SK-N-SH (cell line): ENCODE data around the gene PCNX3. TPM values are rescaled to one million over a fixed set of nuclear protein-coding genes. Genes with fewer than 3 reads are reported as not detected.

Experiments
- CTCF ChIA-PET: fragments of 300-600, 350-600 bp; formaldehyde crosslinking; extraction: SDS; loops from one replicate; lab custom pipeline; 2021; lab: Yijun Ruan, JAX
- POLR2A ChIA-PET: fragments of 350-600 bp; sonication (Branson Sonifier 250); formaldehyde crosslinking; extraction: SDS; loops from one replicate; lab custom pipeline; 2020; ENCODE audit warnings: antibody characterized with exemption, inconsistent platforms; lab: Yijun Ruan, JAX
- DNase-seq: peaks from one replicate; pipeline ENCODE4 v3.0.0; 2012
- H2AFZ ChIP-seq: fragments of 200-600 bp; sonication (generic); 2 replicates; pipeline ENCODE4 v1.8.1; 2016; ENCODE audit warnings: antibody characterized with exemption, mild to moderate bottlenecking, low read depth
- H3F3A ChIP-seq: fragments of 200-600 bp; sonication (generic); replicated peaks from 2 replicates; pipeline ENCODE3; 2016; ENCODE audit warnings: antibody characterized with exemption, mild to moderate bottlenecking; ENCODE audit not compliant: insufficient read depth
- H3K27ac ChIP-seq, 2 experiments: fragments of 200-500 bp in 1 of 2; fragments of 200-600 bp in 1 of 2; sonication (Bioruptor generic) in 1 of 2; sonication (generic), shearing (Covaris generic) in 1 of 2; 2 replicates each; pipeline versions ENCODE4 v1.5.1 to v1.6.1; 2014 to 2016; ENCODE audit warnings: low read depth in 2 of 2, inconsistent platforms in 1 of 2, low read length in 1 of 2, mild to moderate bottlenecking in 1 of 2, mixed read lengths in 1 of 2
- H3K27me3 ChIP-seq: fragments of 200-600 bp; sonication (generic), shearing (Covaris generic); 2 replicates; pipeline ENCODE4 v1.6.1; 2016; ENCODE audit warnings: mixed run types; ENCODE audit not compliant: insufficient read depth
- H3K36me3 ChIP-seq, 2 experiments: fragments of 200-500 bp in 1 of 2; fragments of 200-600 bp in 1 of 2; sonication (Bioruptor generic) in 1 of 2; sonication (generic) in 1 of 2; replicated peaks in 1 of 2; 2 replicates each; pipeline versions ENCODE3 to v1.5.1; 2014 to 2016; ENCODE audit warnings: low read length in 1 of 2, mild to moderate bottlenecking in 1 of 2; ENCODE audit not compliant: insufficient read depth in 2 of 2, control insufficient read depth in 1 of 2
- H3K4me1 ChIP-seq, 2 experiments: fragments of 200-500 bp in 1 of 2; fragments of 200-600 bp in 1 of 2; sonication (Bioruptor generic) in 1 of 2; sonication (generic), shearing (Covaris generic) in 1 of 2; 2 replicates each; pipeline versions ENCODE4 v1.5.1 to v1.6.1; 2014 to 2016; ENCODE audit warnings: low read depth in 1 of 2, low read length in 1 of 2, mixed run types in 1 of 2; ENCODE audit not compliant: insufficient read depth in 2 of 2, control insufficient read depth in 1 of 2
- H3K4me2 ChIP-seq: fragments of 200-600 bp; sonication (generic), shearing (Covaris generic); 2 replicates; pipeline ENCODE4 v1.6.1; 2017; ENCODE audit warnings: mixed run types
- H3K4me3 ChIP-seq, 2 experiments: fragments of 200-500 bp in 1 of 2; fragments of 200-600 bp in 1 of 2; sonication (Bioruptor generic) in 1 of 2; sonication (generic), shearing (Covaris generic) in 1 of 2; 2 replicates each; pipeline versions ENCODE4 v1.5.1 to v1.8.1; 2014 to 2016; ENCODE audit warnings: low read depth in 2 of 2, inconsistent platforms in 1 of 2, low read length in 1 of 2, mild to moderate bottlenecking in 1 of 2, mixed read lengths in 1 of 2, moderate library complexity in 1 of 2
- H3K79me2 ChIP-seq: fragments of 200-600 bp; sonication (generic); 2 replicates; pipeline ENCODE4 v1.8.1; 2017; ENCODE audit warnings: mild to moderate bottlenecking; ENCODE audit not compliant: insufficient read depth
- H3K9ac ChIP-seq: fragments of 200-600 bp; sonication (generic); 2 replicates; pipeline ENCODE4 v1.6.1; 2017; ENCODE audit warnings: mixed run types
- H3K9me2 ChIP-seq: fragments of 200-600 bp; sonication (generic); 2 replicates; pipeline ENCODE4 v1.6.1; 2017; ENCODE audit warnings: mixed run types
- H3K9me3 ChIP-seq: fragments of 200-600 bp; sonication (generic); 2 replicates; pipeline ENCODE4 v1.6.1; 2017; ENCODE audit warnings: mixed run types, mild to moderate bottlenecking, moderate library complexity
- H4K20me1 ChIP-seq: fragments of 200-600 bp; sonication (generic); 2 replicates; pipeline ENCODE4 v1.6.1; 2017; ENCODE audit warnings: mild to moderate bottlenecking, mixed run types; ENCODE audit not compliant: insufficient read depth
- CHD2 ChIP-seq: fragments of 150-350 bp; IDR thresholded peaks from 2 replicates; pipeline ENCODE4 v1.6.1; 2018; ENCODE audit warnings: low read length; ENCODE audit not compliant: partially characterized antibody
- EP300 ChIP-seq, 2 experiments: IDR thresholded peaks; 2 replicates each; pipeline versions ENCODE4 v1.4.0 to v1.6.1; 2012; ENCODE audit warnings: borderline replicate concordance in 1 of 2, low read depth in 1 of 2, low read length in 1 of 2
- FOSL2 ChIP-seq: IDR thresholded peaks from 2 replicates; pipeline ENCODE4 v1.4.0; 2012; ENCODE audit warnings: low read depth, mild to moderate bottlenecking, moderate library complexity, borderline replicate concordance
- FOXM1 ChIP-seq: IDR thresholded peaks from 2 replicates; pipeline ENCODE4 v1.4.0; 2012; ENCODE audit warnings: low read depth, mild to moderate bottlenecking
- GABPA ChIP-seq: IDR thresholded peaks from 2 replicates; pipeline ENCODE4 v1.4.0; 2012; ENCODE audit warnings: low read depth, mild to moderate bottlenecking
- JUND ChIP-seq: IDR thresholded peaks from 2 replicates; pipeline ENCODE4 v1.4.0; 2012
- MAX ChIP-seq: IDR thresholded peaks from 2 replicates; pipeline ENCODE4 v1.4.0; 2012; ENCODE audit warnings: low read depth
- MEF2A ChIP-seq: IDR thresholded peaks from 2 replicates; pipeline ENCODE4 v1.4.0; 2012; ENCODE audit warnings: low read depth, borderline replicate concordance
- MXI1 ChIP-seq: IDR thresholded peaks from 2 replicates; pipeline ENCODE4 v1.6.1; 2012; ENCODE audit warnings: mild to moderate bottlenecking, low read depth, low read length, improper control_type of control experiment
- NFIC ChIP-seq: IDR thresholded peaks from 2 replicates; pipeline ENCODE4 v1.4.0; 2012; ENCODE audit warnings: borderline replicate concordance
- NRF1 ChIP-seq: IDR thresholded peaks from 2 replicates; pipeline ENCODE4 v1.6.1; 2012; ENCODE audit warnings: low read depth, mild to moderate bottlenecking, low read length
- POLR2AphosphoS5 ChIP-seq: IDR thresholded peaks from 2 replicates; pipeline ENCODE4 v1.6.1; 2012; ENCODE audit warnings: low read depth, low read length
- RAD21 ChIP-seq: IDR thresholded peaks from 2 replicates; pipeline ENCODE4 v1.6.1; 2012; ENCODE audit warnings: mild to moderate bottlenecking, low read length
- RFX5 ChIP-seq: IDR thresholded peaks from 2 replicates; pipeline ENCODE4 v1.6.1; 2012; ENCODE audit warnings: mild to moderate bottlenecking, improper control_type of control experiment, low read length
- RXRA ChIP-seq: IDR thresholded peaks from 2 replicates; pipeline ENCODE4 v1.4.0; 2012; ENCODE audit warnings: low read depth, mild to moderate bottlenecking, borderline replicate concordance
- TCF12 ChIP-seq: IDR thresholded peaks from 2 replicates; pipeline ENCODE4 v1.4.0; 2012
- USF1 ChIP-seq: IDR thresholded peaks from 2 replicates; pipeline ENCODE4 v1.4.0; 2012; ENCODE audit warnings: low read depth, borderline replicate concordance
- USF2 ChIP-seq: fragments of 150-350 bp; IDR thresholded peaks from 2 replicates; pipeline ENCODE4 v1.6.1; 2017; ENCODE audit warnings: antibody characterized with exemption, low read length, low read depth, borderline replicate concordance
- YY1 ChIP-seq: IDR thresholded peaks from 2 replicates; pipeline ENCODE4 v1.4.0; 2012; ENCODE audit warnings: low read depth, mild to moderate bottlenecking
- WGBS: methylation state at CpG from one replicate; pipeline ENCODE4 v1.1.6; 2017; ENCODE audit warnings: low lambda C conversion rate; 5-methylcytosine and 5-hydroxymethylcytosine counted together
- polyA plus RNA-seq, 3 experiments: library from polyadenylated mRNA; depleted of rRNA; stranded (reverse); fragments of >200 nt; gene quantifications; 2 replicates each; pipeline ENCODE4 v1.2.3, GENCODE V29; 2012
- TF ChIP-seq, protein P1 (sequence below): IDR thresholded peaks from 2 replicates; pipeline ENCODE4 v1.6.1; 2012; ENCODE audit warnings: mild to moderate bottlenecking, low read depth, low read length, moderate library complexity

Gene PCNX3
- polyA plus RNA-seq, 1 of the 3 experiments (the other 2 are of a cell fraction): 33.7 TPM

- ChIA-PET CTCF (interaction anchor here (1.4 kb wide), 1 partner anchor 51 kb away, joined by 3 read pairs; no protein-coding TSS in a partner anchor), POLR2A (interaction anchor here (1.6 kb wide), 1 partner anchor 9 kb away, joined by 5 read pairs; no protein-coding TSS in a partner anchor)
- H3K9ac ChIP-seq: no peak overlapping the region
- no peaks in the 10 kb centered on the region for H3K27me3 ChIP-seq
- no peak for DNase-seq
- H3K4me2 ChIP-seq: no peak overlapping the region
- H4K20me1 ChIP-seq: 0 out of 2 replicates have a peak, but pooled peaks cover 5% of the 10 kb centered on the region
- no peaks in the 10 kb centered on the region for H3K9me3 ChIP-seq
- no peaks in the 10 kb centered on the region for H3K9me2 ChIP-seq
- WGBS: 97% methylated on average over 22 of the region's 25 CpGs
- no peak overlapping the region for H2AFZ ChIP-seq
- no peaks in the 10 kb centered on the region for H3F3A ChIP-seq
- H3K36me3 ChIP-seq: peaks cover 16 to 89% of the 10 kb centered on the region in 2 experiments
- TF ChIP-seq MAX (no peak), YY1 (no peak), RXRA (no peak), USF1 (no peak), EP300 (IDR thresholded peaks at IDR 0.05; ENCODE audit: borderline replicate concordance in 1 of 2, low read depth in 1 of 2, low read length in 1 of 2) (no peak), USF2 (no peak), CHD2 (no peak), RAD21 (no peak)
- peaks cover 25% of the 10 kb centered on the region; the same call in 1 of the 2 replicates for H3K79me2 ChIP-seq
- no peak overlapping the region for H3K4me3 ChIP-seq
- H3K27ac ChIP-seq: no peak overlapping the region; a peak in 1 of 4 replicates
- H3K4me1 ChIP-seq: no peaks in the 10 kb centered on the region
Observed at GRCh38 chr11:65623852-65624616, 8.5 kb downstream of the PCNX3 start.

DNA sequence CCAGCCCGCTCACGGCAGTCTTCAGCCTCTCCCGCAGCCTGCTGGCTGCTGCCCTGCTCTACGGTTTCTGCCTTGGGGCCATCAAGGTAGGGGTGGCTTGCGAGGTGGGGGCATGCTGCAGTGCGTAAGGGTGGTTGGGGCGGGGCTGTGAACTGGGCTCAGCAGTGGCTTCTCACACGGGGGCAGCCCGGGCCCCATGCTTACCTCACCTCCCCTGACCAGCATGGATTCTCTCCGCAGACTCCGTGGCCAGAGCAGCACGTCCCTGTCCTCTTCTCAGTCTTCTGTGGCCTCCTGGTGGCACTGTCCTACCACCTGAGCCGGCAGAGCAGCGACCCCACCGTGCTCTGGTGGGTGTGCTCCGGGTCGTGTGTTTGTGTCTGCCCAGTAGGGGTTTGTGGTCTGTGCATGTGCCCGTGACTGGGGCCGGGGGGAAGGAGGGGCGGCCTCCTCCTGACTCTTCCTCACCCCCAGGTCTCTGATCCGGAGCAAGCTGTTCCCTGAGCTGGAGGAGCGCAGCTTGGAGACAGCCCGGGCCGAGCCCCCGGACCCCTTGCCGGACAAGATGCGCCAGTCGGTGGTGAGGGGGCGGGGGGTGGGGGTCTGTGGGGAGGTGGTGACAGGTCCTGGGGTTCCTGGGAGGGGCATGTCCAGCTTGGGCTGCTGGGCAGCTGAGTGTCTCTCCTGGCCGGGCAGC lies 9.5 kb downstream of the PCNX3 start:
- H3K9me3 ChIP-seq: no peaks in the 10 kb centered on the region
- ChIA-PET POLR2A (interaction anchor here (1.2 to 2.8 kb wide), 2 partner anchors 13 to 87 kb away, joined by 3 to 11 read pairs; partner anchors contain the start of genes KAT5 and SIPA1), CTCF (interaction anchor here (0.9 to 4.4 kb wide), 20 partner anchors 8 to 398 kb away, joined by 3 to 42 read pairs (median 6); partner anchors contain the start of genes KAT5, RELA and SIPA1)
- H4K20me1 ChIP-seq: no peaks in the 10 kb centered on the region
- no peak overlapping the region for H3K9ac ChIP-seq
- H3K79me2 ChIP-seq: peaks cover 15% of the 10 kb centered on the region; the same call in 1 of the 2 replicates
- H3F3A ChIP-seq: no peaks in the 10 kb centered on the region
- H3K4me2 ChIP-seq: no peak overlapping the region
- H3K27ac ChIP-seq: no peak overlapping the region
- no peak for DNase-seq
- H3K9me2 ChIP-seq: no peaks in the 10 kb centered on the region
- WGBS: 83% methylated on average over 13 of the region's 30 CpGs
- H3K4me1 ChIP-seq: no peaks in the 10 kb centered on the region
- no peak for TF ChIP-seq NRF1
- no peak for TF ChIP-seq USF1
- TF ChIP-seq MXI1: no peak
- no peak for TF ChIP-seq JUND
- TF ChIP-seq RFX5: no peak
- TF ChIP-seq POLR2AphosphoS5: no peak
- TF ChIP-seq FOSL2: no peak
- no peak for TF ChIP-seq NFIC
- no peak for TF ChIP-seq FOXM1
- TF ChIP-seq TCF12: no peak
- TF ChIP-seq GABPA: no peak
- TF ChIP-seq, protein P1, sequence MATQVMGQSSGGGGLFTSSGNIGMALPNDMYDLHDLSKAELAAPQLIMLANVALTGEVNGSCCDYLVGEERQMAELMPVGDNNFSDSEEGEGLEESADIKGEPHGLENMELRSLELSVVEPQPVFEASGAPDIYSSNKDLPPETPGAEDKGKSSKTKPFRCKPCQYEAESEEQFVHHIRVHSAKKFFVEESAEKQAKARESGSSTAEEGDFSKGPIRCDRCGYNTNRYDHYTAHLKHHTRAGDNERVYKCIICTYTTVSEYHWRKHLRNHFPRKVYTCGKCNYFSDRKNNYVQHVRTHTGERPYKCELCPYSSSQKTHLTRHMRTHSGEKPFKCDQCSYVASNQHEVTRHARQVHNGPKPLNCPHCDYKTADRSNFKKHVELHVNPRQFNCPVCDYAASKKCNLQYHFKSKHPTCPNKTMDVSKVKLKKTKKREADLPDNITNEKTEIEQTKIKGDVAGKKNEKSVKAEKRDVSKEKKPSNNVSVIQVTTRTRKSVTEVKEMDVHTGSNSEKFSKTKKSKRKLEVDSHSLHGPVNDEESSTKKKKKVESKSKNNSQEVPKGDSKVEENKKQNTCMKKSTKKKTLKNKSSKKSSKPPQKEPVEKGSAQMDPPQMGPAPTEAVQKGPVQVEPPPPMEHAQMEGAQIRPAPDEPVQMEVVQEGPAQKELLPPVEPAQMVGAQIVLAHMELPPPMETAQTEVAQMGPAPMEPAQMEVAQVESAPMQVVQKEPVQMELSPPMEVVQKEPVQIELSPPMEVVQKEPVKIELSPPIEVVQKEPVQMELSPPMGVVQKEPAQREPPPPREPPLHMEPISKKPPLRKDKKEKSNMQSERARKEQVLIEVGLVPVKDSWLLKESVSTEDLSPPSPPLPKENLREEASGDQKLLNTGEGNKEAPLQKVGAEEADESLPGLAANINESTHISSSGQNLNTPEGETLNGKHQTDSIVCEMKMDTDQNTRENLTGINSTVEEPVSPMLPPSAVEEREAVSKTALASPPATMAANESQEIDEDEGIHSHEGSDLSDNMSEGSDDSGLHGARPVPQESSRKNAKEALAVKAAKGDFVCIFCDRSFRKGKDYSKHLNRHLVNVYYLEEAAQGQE: no peak
- no peak for TF ChIP-seq MEF2A
- H3K4me3 ChIP-seq: no peak overlapping the region
- no peaks in the 10 kb centered on the region for H3K27me3 ChIP-seq
- H2AFZ ChIP-seq: no peak overlapping the region
- H3K36me3 ChIP-seq: peaks cover 16 to 85% of the 10 kb centered on the region in 2 experiments
